ENCODE data around the gene DNAJC16.

DNA sequence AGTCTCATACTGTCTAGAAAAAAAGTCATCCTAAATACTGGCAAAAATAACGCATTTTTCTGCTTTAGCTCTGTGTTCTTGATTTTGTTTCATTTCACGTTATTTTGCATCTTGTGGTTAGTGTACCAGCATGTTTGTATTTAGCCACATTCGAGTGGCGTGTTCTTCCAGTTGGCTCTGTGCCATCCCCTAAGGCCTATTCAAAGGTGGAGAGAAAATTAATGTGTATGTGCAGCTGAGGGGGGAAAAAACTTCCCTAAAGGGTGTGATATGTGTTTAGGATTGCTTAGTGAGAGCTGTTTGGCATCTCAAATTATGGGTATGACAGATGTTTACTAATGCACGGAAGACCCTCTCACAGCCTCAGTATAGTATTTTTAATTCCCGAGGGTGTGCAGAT is 12.1 kb downstream of the DNAJC16 start:
- TF ChIP-seq, protein P1, sequence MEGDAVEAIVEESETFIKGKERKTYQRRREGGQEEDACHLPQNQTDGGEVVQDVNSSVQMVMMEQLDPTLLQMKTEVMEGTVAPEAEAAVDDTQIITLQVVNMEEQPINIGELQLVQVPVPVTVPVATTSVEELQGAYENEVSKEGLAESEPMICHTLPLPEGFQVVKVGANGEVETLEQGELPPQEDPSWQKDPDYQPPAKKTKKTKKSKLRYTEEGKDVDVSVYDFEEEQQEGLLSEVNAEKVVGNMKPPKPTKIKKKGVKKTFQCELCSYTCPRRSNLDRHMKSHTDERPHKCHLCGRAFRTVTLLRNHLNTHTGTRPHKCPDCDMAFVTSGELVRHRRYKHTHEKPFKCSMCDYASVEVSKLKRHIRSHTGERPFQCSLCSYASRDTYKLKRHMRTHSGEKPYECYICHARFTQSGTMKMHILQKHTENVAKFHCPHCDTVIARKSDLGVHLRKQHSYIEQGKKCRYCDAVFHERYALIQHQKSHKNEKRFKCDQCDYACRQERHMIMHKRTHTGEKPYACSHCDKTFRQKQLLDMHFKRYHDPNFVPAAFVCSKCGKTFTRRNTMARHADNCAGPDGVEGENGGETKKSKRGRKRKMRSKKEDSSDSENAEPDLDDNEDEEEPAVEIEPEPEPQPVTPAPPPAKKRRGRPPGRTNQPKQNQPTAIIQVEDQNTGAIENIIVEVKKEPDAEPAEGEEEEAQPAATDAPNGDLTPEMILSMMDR (IDR thresholded peaks at IDR 0.05; ENCODE audit: insufficient read depth, low read length): no peak
- TF ChIP-seq, protein P2, sequence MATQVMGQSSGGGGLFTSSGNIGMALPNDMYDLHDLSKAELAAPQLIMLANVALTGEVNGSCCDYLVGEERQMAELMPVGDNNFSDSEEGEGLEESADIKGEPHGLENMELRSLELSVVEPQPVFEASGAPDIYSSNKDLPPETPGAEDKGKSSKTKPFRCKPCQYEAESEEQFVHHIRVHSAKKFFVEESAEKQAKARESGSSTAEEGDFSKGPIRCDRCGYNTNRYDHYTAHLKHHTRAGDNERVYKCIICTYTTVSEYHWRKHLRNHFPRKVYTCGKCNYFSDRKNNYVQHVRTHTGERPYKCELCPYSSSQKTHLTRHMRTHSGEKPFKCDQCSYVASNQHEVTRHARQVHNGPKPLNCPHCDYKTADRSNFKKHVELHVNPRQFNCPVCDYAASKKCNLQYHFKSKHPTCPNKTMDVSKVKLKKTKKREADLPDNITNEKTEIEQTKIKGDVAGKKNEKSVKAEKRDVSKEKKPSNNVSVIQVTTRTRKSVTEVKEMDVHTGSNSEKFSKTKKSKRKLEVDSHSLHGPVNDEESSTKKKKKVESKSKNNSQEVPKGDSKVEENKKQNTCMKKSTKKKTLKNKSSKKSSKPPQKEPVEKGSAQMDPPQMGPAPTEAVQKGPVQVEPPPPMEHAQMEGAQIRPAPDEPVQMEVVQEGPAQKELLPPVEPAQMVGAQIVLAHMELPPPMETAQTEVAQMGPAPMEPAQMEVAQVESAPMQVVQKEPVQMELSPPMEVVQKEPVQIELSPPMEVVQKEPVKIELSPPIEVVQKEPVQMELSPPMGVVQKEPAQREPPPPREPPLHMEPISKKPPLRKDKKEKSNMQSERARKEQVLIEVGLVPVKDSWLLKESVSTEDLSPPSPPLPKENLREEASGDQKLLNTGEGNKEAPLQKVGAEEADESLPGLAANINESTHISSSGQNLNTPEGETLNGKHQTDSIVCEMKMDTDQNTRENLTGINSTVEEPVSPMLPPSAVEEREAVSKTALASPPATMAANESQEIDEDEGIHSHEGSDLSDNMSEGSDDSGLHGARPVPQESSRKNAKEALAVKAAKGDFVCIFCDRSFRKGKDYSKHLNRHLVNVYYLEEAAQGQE (IDR thresholded peaks at IDR 0.05; ENCODE audit: insufficient replicate concordance, low read depth): no peak
- TF ChIP-seq GABPA (IDR thresholded peaks at IDR 0.05; ENCODE audit: low read depth): no peak

Data from HL-60 (cell line).